Stimulated activated CD8-positive, alpha-beta memory T cell treated with anti-CD3 and anti-CD28 coated beads, Interleukin-7, amount 100 ng/mL, for 4 hours (primary cell): Measurements from ENCODE around the gene LRRC8C.
A peak's percentile ranks its signal among the peaks of the same experiment; 100 is the strongest.
"Not testable (repeated sequence)": the region's sequence is repeated elsewhere in the genome, so short reads cannot be mapped to it uniquely, and the experiment has no call there.

Experiments used
- DNase-seq, 2 donors: peaks; one replicate each; pipeline ENCODE4 v3.0.0-alpha.2; 2020; ENCODE audit warnings: low read depth in 2 of 2

Gene LRRC8C

GRCh38 chr1:89607586-89608318, 25.2 kb upstream of the LRRC8C start:
- DNase-seq = no peak

DNA sequence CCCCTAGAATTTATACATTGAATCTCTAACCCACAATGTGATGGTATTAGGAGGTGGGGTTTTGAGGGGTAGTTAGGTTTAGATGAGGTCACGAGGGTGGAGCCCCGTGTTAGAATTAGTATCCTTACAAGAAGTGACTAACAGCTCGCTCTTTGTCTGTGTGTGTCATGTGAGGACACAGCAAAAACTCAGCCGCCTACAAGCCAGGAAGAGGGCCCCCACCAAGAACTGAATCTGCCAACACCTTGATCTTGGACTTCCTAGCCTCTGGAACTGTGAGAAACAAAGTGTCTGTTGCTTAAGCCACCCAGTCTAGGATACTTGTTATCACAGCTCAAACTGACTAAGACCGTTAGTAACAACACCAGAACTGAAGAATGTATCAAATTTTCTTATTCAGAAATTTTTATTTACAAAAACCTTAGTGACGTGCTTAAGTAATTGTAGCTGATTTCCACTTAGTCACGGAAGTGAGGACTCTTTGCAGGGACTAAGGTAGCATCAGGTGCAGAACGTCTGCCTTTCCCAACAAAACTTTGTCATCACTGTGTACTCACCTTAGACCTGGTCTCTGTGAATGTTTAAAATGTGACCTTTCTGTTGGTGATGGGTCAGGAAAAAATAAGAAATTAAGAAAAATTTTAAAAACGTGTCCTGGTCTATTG, 24.5 kb upstream of the LRRC8C start:
- DNase-seq = peak; percentile 52 to 70

DNA sequence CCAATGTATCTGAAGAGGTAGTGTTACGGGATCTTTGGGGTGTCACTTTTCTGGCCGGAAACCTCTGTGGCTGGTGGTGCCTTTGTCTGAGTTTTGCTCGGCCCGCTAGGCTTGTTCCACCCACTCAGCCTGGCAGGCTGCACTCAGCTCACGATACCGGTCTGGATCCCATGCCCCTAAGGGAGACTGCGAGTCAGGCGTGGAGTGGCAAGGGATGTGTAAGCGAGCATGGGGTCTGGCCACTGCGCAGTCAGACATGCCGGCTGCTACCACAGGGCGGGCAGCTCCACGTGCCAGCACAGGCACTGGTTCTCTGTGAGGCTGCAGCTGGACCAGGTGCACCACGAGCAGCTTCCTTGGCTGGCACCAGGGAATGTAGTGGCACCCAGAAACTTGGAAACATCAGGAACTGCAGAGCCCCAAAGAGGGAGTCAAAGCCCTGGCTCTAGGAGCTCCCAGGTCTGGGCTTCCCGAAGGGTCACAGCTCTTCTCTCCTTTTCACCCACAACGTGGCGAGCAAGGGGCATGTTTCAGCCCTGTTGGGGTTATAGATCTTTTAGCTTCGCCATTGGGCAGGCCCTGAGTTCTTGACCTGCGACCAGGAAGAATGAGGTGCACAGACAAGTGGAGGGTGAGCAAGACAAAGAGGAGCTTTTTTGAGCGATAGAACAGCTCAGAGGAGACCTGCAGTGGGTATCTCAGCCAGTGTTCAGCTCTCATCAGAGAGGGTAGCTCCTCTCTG, 23.8 kb upstream of the LRRC8C start:
- peak; percentile 29 to 50 for DNase-seq

- peak in 1 of 2 donors; percentile 19 for DNase-seq
Observed at GRCh38 chr1:89609781-89610456, 23.0 kb upstream of the LRRC8C start.

DNA sequence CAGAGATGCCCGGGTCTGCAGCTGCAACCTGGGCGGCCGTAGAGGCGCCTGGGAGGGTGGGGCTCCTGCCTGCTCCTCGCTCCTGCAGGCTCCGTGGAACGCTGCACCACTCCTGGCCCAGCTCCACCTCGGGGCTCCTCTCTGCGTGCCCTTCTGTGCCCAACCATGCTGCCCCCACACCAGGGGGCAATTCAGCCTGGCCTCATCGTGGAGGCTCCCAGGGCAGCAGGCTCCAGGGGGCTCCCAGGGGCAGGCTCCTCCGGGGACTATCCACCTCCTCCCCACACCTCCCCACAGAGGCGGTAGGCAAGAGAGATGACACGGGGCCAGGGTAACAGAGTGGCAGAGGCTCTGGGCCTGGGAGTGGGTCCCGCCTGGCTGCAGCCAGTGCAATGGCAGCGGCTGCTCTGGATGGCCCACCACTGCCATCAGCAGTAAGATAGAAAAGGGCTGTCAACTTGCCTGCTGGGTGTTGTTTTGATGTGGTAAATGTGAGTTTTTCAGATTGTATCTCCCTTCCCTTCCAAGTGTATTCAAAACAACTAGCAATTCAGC, 22.4 kb upstream of the LRRC8C start:
- peak in 1 of 2 donors; percentile 19 for DNase-seq

GRCh38 chr1:89611721-89612120, 21.2 kb upstream of the LRRC8C start:
- DNase-seq = no peak

- DNase-seq = no peak
Observed at GRCh38 chr1:89613928-89614327, 19.0 kb upstream of the LRRC8C start.

GRCh38 chr1:89615676-89616598, 17.0 kb upstream of the LRRC8C start:
- DNase-seq = no peak

DNA sequence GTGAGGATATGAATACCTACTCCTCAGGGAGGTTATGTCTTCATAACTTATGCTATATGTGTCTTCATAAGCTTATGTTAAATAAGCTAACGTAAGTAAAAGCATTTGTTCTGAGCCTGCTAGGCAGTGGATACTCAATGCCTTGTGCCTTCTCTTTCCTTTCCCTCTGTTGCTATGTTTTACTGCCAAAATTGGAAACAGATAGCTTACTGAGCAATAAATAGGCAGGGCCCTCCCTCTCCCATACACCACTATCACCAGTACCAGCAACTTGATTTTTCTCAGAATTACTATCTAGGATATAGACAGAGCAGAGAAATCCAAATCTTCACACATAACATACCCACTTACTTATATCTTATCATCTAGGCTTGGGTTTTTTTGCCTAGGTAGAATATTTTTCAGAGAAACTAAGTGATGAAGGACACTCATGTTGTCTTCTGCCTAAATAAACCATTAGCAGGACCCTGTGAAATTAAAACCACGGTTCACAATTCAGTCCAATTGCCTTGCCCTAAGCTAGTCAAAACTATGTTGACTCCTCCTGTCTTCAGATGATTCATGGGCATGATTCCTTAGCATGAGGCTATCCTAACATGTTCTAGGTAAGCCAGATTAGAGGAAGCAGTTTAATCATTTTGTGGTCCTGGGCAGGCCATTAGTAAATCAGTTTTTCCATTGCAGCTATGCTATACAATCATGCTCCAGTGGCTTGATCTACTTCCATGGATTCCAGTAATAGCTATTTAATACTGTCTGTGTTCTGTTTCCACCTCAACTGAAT, 15.9 kb upstream of the LRRC8C start:
- no peak for DNase-seq

DNA sequence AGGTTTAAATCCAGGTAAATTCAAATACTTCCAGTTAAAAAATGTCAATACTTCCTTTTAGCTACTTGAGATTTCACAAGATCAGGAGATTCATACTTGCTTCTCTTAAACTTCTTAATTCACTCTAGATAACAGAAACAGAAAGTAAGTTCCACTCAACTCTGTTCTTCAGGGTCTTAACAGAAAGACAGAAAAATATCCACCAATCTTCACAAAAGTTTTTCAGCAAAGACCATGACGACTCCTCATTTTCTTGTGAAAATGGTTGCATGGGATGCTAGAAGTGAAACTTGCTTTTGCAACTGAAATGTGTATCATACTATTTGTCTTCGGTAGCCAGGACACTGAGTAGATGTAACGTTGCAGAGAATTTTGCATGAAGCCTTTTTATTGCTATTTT, 12.3 kb upstream of the LRRC8C start:
- no peak for DNase-seq

GRCh38 chr1:89622895-89623294, 10.0 kb upstream of the LRRC8C start:
- no peak for DNase-seq

DNA sequence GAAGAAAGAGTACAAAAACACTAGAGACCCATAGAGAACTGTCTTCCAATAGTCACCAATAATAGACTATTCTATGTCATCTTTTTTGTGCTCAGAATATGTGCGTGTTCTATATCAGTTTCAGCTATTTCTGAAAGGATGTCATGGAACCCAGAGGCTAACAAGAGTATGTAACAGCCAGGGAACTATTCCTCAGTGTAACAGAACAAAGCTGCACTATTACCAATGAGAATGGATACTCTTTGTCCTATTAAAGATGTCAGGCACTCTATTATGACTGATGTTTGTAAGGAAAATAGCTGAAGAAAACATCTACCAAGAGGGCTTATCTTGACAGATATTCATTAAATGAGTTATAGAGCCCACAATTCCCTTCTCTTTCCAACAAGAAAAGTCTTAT, 8.6 kb upstream of the LRRC8C start:
- no peak for DNase-seq

DNA sequence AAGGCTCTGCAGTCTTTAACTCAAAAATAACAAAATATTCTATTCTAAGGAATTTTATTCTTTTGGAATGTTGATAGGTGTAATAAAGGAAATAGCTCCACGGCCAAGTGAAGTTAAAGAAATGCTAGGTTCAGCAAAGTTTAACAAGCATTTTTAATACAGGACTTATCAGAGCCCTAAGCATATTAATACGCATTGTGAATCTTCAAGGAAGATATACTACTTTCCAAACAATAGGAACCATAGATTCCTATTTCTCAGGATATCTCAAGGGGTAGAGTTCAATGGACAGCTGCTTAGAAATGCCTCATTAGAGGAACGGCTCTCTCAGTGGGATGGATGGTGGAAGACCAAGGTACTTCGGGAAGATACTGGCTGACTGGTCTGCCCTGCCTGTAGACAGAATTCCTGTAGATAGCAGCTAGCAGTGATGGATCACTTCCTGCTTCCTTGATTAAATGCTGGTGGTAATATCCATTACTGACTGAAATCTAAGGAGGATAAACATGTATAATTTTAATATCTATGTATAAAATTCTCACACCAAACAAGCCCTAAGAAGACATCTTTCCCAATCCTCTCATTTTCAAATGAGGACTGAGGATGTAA, 8.1 kb upstream of the LRRC8C start:
- no peak for DNase-seq

GRCh38 chr1:89627596-89627962, 5.3 kb upstream of the LRRC8C start:
- DNase-seq = no peak

- DNase-seq = no peak
Observed at GRCh38 chr1:89629146-89629545, 3.8 kb upstream of the LRRC8C start.

DNA sequence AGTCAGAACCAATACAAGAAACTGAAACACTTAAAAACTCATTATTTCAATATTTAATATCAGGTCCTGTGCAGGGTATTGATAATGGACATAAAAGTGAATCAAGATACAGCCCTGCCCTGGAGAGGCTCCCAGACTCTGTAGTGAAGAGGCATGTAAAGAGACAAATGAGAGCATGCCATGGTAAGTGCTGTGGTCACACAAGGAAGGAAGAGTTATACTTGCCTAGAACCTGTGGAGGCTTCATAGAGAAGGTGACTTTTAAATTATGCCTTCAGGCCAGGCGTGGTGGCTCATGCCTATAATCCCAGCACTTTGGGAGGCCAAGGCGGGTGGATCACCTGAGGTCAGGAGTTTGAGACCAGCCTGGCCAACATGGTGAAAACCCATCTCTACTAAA, 3.3 kb upstream of the LRRC8C start:
- DNase-seq = not testable (repeated sequence)

GRCh38 chr1:89630048-89630447, 2.9 kb upstream of the LRRC8C start:
- no peak for DNase-seq

DNA sequence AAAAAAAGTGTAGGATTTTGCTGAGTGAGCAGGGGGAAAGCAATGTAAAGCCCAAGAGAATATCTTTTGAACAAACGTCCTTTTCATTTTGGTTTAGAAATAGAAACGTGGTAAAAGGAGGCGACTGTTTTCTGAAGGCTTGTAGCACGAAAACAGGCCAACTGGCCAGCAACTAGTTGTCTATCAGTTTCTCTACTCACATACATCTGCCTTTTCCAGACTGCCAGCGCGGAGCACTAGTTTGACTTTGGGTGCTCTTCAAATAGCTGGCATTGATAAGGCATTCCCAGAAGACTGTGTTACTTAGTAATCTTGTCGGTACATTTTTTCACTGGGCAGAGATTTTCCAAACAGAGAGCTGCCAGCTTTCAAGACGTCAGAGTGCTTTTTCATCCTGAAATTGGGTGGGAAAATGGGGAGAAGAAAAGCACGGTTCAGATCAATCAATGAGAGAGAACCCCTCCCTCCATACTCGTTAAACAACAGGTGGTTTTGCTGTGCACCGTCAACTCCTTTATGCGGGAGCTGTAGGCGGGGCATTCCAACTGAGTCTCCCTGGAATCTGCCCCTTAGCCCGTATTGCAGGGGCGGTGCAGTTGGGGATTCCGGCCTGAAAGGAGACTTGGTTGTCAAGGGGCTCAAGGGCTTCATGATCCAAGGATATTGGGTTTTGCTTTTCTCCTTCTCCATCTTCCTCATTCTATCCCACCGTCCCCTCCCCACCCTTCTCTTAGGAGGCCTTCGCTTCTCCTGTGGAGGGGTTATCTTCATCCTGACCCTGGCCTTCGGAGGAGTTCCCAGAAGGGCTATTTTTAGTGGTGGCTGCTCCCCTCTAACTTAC, 884 bp upstream of the LRRC8C start:
- DNase-seq = no peak
